8988T (cell line): Measurements from ENCODE around the gene MCM3AP.
"Not testable (repeated sequence)": the region's sequence is repeated elsewhere in the genome, so short reads cannot be mapped to it uniquely, and the experiment has no call there.

ENCODE experiments used
- DNase-seq: peaks from one replicate; pipeline ENCODE4 v3.0.0; 2011

Gene MCM3AP

DNA sequence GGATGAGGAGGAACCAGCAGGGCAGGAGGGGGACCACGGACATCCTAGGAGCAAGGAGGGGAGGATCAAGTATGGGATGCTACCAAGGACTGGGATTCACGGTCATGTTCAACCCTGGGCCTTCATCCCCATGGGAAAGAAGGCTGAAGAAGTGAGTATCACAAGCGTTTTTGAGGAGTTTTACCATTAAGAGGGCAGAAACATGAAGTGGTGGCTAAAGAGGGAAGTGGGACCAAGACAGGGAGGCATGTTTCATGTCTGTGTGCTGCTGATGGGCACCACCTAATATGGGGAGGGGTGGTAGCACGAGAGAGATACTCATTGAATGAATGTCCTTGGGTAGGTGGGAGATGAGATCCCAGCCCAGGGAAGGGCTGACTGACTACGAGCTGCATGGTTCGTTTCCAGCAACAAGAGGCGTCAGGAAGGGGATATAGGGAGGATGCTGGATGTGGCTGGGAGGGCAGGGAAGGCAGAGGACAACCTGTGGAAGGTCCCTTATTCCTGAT is 45.5 kb downstream of the MCM3AP start:
- DNase-seq: no peak

DNA sequence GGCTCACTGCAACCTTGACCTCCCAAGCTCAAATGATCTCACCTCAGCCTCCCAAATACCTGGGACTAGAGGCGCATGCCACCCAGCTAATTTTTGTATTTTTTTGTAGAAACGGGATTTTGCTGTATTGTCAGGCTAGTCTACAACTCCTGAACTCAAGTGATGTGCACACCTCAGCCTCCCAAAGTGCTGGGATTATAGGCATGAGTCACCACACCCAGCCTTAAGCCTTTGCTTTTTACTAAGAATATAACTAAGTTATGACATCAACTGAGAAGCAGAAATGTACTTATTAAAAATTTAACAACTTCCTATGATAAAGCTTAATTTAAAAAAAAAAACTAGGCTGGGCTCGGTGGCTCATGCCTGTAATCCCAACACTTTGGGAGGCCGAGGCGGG is 47.9 kb downstream of the MCM3AP start:
- no peak for DNase-seq

DNA sequence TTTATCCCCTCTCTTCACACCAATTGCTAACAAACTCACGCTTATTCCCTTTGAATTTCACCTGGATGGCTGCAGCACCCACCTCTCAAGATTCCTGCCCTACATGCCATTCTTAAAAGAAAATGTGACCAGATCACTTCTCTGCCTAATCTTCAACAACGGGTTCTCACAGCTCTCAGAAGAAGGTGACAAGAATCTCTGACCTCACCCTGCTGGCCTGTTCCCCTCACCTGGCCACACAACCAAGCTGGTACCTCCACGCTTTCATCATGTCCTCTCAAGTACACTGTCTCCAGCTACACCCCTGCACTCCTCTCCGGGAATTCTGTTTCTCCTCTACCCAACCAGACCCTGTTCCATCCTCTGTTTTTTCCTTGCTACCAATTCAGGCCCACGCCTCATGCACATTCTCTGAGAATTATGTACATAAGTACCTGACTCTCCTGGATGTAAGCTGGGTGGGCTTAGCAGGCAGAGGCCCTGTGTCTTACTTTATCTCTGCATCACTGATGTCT is 50.9 kb downstream of the MCM3AP start:
- no peak for DNase-seq

DNA sequence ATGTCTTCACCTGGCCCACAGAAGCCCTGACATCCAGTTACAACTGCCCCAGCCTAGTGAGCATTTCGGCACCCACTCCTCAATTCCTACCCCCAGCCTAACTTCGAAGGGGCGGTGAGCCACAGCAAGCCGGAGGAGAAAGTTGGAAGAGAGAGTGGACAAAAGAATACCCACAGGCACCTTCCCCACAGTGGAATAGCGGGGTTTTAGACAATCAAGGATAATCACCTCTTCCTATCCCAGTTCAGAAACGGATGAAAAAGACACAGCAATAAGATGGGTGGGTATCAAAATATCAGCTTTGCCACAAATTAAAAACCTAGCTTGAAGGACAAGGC is 55.5 kb downstream of the MCM3AP start:
- DNase-seq: no peak

DNA sequence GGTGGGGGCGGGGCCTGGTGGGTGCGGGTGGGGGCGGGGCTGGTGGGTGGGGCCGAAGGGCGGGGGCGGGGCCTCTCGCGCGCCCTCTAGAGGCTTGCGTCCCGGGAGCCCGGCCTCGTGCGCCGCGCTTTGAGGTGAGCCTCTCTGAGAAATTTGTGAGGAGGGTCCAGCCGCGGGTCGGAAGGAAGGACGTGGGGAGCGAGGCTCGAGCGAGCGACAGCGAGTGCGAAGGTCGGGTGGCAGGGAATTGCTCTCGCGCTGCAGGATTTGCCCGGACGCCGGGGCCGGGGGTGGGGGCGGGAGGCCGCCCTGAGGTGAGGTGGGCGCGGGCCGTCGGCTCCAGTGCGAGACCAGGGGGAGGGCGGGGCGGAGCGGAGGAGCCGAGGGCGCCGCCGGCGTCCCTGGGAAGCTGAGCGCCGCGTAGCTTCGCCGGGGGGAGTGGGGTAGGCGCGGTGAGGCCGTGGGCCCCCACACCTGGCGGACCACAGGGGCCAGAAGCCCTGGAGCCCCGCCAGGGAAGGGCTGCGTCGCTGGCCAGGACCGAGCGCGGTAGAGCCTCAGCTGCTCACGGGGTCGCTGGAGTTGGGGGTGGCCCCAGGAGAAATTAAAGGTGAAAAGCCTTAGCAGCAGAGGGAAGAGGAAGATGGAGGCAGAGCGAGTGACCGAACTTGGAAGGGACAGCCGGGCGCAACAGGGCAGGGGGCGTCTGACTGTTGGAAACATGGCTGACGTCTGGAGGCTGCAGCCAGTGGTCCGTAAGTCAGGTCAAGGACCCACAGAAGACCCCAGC is 56.1 kb downstream of the MCM3AP start:
- peak; percentile 37 for DNase-seq

DNA sequence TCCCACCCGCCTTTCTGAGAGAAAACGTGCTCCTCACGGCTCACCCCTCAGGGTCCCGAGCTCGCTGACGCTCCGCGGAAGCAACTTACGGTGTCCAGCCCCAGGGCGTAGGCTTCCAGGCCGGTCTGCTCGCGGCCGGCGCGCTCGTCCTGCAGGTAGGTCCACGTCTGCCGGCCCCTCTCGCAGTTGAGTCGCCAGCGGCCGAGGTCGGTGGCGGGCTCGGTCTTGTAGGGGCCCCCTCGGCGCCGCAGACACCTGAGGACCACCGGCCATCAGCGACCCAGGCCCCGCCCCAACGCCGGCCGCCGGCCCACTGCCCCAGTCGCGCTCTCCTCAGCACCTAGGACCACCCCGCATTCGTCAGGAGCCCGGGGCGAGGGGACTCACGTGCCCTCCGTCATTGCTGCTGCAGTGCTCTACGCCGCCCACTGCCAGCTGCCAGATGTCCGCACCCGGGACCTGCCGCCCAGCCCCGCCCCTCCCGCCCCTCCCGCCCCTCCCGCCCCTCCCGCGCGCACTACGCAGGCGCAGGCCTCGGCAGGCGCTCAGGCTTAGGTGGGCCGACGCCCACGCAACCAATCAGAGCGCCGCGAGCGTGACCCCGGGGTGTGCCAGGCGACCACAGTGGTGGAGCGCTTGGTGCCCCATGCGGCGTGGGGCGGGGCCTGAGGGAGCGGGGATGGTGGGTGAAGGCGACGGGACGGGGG is 56.9 kb downstream of the MCM3AP start, which contains the start of gene LSS:
Gene LSS, minus strand, starts transcription at position 430 of the 707 bp plus-strand sequence. Its CDS starts 29 bp downstream, at position 401.
- DNase-seq: peak; percentile 94

DNA sequence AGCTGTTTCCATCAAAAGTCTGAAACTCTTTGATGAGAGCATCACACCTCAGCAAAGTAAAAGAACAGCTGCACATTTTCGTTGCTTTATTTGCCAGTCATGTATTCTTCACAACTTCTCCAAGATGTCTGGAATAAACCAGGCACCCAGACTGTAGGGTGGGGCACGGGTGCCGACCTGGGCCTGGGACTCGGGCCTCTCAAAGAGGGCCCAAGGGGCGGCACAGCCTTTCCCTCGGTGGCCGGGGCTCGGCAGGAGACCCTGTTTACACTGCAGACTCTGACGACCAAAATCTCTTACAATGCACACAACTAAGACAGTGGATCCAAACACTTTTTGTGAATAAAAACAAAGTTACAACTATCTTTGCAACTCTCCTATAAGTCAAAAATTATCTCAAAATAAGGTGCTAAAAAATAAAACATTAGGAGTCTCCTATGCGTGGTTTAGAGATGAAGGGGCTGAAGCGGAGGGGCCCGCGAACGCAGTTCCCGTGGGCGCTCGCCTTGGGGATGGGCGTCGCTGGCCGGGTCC is 57.5 kb downstream of the MCM3AP start:
- DNase-seq: no peak

DNA sequence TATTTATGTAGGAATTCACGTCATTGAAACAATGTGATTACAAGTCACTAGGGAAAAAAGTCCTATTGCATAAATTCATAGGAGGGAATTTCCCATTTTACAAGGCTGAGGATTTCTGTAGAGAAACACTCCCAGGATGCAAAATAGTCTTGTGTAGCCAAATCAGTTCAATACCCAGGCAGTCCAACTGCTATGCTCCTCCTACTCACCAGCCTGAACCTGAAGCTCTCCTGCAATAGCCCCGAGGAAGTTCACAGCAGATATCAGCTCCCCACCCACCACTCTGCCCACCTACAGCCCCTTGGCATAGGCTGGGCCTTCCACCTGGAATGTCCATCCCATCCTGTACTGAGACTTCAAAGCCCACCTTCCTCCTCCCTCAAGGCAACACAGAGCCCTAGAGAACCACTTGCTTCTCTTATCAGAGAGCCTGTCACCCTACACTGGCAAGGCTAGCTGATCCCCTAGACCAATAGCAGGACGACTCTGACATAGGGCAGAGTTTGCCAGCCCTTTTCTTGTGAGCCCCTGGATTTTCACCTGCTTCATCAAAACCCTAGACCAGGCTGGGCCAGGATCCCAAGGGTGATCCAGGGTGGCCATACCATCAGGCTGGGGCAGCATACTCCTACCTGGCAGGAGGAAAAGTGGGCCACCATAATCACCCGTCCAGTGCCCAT is 58.4 kb downstream of the MCM3AP start:
- DNase-seq: no peak

DNA sequence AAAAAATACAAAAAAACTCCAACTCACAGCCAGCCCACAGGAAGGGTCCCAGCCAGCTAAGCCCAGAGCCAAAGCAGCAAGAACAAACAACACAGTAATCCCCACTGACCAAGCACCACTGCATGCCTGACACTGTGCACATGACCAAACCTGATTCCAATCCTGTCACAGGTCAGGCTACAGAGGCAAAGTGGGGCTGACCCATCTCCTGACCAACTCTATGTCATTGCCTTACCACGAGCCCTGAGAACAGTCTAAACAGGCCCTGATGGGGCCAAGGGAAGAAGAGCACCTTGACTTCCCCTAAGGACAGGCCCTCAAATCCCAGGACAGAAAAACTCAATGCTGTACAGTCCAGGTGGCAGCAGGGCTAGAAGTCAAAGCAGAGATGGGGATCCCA is 59.3 kb downstream of the MCM3AP start:
- DNase-seq: no peak

DNA sequence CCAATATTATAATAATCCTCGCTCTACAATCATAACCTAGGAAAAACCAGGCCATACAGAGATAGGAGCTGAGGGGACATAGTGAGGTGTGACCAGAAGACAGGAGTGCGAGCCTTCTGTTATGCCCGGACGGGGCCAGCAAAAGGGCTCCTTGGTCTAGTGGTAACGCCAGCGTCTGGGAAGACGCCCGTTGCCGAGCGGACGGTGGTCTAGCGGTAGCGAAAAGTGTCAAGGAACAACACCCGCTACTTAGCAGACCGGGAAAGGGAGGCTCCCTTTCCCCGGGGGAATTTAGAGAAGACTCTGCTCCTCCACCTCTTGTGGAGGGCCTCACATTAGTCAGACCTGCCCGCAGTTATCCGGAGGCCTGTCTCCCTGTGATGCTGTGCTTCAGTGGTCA is 61.8 kb downstream of the MCM3AP start:
- DNase-seq: not testable (repeated sequence)

DNA sequence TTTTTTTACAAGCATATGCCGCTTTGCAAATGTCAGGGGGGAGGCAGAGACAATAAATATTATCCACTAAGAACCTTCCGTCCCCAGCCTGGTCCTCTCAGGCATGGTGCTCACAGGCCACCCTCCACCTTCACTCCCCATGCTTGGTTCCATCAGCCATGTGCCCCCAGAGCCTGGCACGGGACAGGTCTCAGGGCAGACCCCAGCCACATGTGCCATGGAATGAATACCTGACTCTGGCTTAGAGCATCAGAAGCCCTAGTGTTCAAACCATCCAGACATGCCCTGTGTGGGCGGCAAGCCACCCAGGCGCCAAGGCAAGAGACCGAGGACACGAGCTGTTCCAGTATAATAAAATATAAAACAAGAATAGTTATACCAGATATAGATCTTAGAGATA is 62.2 kb downstream of the MCM3AP start:
- DNase-seq: no peak

DNA sequence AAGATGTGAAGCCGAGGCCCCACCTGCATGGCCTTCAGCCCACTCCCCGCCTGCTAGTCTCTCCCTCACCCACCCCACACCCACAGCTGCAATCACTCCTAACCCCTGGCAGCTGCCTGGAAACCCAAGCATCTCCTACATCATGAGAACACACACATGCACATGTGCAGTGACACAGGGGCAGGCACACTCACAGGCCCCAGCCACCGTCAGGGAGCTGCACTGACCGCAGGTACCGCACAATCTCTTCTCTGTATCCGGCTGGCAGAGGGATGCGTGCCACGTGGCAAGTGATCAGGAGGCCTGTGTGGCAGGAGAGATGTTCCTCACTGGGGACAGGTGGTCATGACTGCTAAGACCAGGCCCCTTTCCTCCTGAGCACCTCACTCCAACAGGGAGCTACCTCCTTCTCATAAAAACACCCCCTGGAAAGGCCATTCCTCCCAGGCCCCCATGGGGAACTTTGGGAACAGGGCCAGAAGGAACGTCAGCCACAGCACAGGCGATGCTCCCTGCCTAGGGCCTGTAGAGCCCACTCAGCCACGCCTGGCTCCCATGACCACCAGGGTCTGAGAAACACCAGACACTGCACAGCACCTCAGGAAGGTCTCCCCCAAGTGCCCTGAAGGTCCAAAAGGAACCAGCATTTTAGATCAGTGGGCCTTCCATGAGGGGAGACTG is 62.8 kb downstream of the MCM3AP start:
- no peak for DNase-seq

DNA sequence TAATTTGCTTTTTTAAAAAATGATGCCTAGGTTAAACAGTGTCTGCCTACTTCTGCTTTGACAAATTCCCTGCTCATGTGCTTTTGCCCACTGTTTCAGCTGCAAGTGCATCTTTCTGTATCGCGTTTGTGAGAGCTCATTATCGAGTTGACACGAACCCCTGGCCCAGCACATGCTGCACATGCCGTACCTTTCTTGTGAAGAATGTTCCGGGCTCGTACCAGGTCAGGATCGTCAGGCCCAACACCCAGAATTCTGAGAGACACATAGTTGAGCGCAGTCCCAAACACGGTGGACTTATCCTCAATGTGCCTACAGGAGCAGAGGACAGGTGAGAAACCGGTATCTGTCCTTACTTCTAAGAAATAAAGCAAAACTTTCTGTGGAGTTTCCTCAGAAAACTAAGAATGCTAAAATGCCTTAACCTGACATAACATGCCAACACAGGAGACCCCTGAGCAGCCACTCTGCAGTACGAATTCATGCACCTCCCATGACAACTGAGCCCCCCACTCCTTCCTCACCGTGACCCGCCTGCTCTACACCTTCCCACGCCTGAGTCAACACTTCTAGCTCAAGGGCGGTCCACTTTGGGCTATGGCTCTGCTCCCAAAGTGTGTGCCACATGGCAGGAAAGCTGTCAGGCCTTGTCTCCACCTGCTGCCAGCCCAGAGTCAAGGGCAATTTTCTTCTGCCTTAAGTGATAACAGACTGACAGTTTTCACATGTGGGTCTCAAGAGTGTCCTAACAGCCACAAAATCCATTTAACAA is 63.6 kb downstream of the MCM3AP start:
- no peak for DNase-seq

DNA sequence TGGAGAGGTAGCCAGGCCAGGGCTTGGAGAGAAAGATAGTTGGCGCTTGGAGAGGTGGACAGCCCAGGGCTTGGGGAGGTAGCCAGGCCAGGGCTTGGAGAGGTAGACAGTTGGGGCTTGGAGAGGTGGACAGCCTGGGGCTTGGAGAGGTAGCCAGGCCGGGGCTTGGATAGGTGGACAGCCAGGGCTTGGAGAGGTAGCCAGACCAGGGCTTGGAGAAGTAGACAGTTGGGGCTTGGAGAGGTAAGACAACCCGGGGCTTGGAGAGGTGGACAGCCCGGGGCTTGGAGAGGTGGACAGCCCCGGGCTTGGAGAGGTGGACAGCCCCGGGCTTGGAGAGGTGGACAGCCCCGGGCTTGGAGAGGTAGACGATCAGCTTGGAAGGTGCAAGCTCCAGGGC is 64.6 kb downstream of the MCM3AP start:
- no peak for DNase-seq

DNA sequence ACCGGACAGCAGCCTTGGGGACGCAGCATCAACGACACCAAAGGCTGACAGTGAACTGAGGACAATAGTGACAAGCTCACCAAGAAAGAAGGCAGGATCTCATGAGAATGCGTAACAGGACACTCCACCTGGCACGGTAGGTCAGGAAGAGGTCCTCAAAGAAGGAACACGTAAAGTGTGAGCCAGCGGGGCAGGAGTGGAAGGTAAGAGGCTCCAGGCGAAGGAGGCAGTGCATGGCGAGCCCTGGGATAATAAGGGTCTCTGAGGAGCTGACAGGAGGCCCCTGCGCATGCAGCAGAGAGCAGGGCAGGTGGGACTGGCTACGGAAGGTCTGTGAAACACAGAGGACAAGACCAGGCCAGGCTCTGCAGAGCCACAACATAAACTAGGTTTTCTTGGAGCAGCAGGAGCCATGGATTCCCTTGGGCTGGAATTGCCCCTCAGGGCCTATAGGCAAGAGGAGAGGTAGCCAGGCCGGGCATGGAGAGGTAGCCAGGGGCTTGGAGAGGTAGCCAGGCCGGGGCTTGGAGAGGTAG is 65.1 kb downstream of the MCM3AP start:
- DNase-seq: no peak

DNA sequence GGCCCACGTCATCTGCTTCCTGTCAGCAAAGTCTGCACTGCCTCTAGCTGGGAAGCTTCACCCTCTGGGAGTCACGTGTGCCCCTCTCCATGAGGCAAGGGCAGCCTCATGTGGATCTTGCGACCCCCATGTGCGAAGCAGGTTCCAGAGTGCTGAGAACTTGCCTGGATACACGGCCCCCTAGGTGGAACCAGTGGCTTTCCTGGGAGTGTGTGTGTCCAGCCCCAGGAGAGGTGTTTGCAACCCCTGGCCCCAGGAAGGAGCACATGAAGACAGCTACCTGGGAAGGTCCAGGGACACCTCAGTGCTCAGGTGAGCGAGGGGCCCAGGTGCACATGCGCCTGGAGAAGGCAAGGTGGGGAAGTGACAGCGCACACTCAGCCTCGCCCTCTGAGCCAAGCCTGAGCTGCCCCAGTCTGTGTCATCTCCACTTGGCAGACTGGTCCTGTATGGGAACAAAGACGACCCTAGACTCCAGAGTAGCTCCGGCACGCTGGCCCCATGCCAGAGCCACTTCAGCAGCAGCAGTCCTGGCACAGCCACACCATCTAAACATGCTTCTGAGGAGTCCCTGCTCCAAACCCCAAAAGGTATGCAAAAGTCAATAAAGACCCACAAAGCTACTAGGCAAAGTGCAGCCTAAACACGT is 65.7 kb downstream of the MCM3AP start:
- DNase-seq: no peak

DNA sequence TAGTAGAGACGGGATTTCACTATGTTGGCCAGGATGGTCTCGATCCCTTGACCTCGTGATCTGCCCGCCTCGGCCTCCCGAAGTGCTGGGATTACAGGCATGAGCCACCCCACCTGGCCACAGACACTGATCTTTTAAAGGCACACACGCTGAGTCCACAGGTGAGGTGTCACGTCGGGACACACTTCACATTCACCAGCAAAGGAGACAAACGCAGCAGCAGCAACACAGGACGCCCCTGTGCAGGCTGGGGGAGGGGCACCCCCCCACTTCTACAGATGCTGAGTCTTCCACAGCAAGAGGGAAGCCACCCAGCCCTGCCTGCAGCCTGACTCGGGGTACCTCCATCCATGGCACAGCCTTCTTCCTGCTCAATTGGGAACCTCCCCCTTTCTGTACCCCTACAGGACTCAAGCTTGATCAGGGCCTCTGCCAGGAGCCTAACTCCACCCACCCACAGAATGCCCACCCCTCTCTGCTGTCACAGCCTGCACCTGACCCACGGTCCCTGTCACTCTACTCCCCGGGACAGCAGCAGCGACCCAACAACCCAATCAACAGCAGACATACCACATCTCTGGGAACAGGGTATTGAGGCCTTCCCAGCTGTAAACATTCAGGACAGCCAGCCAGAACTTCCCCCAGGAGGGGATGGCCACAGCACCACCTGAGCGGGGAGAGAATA is 66.4 kb downstream of the MCM3AP start:
- DNase-seq: no peak

DNA sequence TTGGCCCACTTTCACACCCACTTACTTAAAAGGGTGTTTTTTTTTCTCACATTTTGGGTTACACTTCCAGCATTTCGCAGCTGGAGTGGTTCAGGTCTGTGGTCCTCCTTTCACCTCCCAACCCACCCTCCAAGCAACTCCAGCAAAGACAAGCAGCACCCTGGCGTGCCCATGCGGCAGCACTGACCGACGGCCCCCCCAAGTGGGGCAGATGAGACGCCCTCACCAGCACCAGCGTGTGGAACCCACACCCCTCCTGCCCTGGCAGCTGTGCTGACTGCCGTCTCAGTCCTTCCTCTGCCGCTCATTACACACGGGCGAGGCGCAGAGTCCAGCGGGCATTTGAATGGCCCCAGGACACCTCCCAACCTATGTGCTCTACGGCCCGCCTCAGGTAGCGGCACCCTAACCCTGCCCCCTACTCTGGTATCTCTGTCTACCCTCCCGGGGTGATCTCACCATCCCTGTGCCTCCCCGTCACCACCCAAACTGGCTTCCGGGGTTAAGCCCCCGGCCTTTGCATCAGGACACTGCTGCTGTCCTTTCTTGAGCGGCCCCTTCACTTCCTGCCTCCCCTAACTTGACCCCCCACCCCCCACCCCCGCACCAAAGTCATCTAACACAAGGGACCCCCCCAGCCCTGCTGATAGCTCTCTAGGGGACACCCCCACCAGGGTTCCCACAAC is 67.8 kb downstream of the MCM3AP start:
- DNase-seq: no peak

DNA sequence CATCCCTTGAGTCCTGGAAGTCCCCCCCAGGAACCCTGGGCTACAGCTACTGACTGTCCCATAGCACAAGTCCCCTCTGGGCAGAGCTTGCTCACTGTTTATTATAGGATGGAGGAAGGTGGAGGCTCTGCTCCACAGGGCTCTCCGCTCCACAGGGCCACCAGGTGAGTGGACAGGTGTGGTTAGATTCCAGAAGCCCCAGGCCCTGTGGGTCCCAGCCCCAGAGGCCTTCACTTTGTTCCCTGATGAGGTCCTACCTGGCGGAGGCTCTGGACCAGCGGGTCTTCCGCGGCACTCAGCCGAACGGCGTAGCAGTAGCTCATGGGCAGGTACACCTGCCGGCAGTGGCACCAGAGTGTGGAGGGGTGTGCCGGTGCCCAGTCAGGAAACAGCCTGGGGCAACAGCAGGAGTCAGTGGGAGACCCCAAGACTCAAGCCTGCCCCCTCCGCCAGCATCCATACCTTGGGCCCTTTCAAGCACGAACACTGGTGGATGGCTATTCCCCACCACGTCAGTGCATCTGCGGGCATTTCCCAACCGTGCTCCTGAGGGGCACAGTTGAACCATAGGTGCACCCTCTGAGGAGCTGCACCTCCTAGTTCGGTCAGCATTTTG is 69.2 kb downstream of the MCM3AP start:
- DNase-seq: no peak
